K562 (cell line): ENCODE measurements around the gene NTRK3. TPM values are rescaled to one million over a fixed set of nuclear protein-coding genes. Genes with fewer than 3 reads are reported as not detected.

Experiments used
- ETV1 ChIP-seq: fragments of 450-650 bp; conservative IDR thresholded peaks from 2 replicates; pipeline ENCODE4 v1.6.1; 2016; ENCODE audit warnings: missing genetic modification characterization, control low read depth, low read depth, missing compliant biosample characterization
- FOXK2 ChIP-seq, 2 experiments: fragments of 450-650 bp; IDR thresholded peaks in 1 of 2; conservative IDR thresholded peaks in 1 of 2; 2 replicates each; pipeline ENCODE4 v1.6.1; 2016; ENCODE audit warnings: low read depth in 2 of 2, mild to moderate bottlenecking in 1 of 2
- MTA3 ChIP-seq: fragments of 450-650 bp; formaldehyde crosslinking; IDR thresholded peaks from 2 replicates; pipeline ENCODE4 v1.6.1; 2017; ENCODE audit warnings: mild to moderate bottlenecking, borderline replicate concordance
- PCBP2 ChIP-seq: fragments of 200-400 bp; formaldehyde crosslinking; IDR thresholded peaks from 2 replicates; pipeline ENCODE4 v1.6.1; 2018; ENCODE audit warnings: low read length, low read depth, mild to moderate bottlenecking, moderate library complexity; ENCODE audit not compliant: poor library complexity, severe bottlenecking
- ZNF436 ChIP-seq: fragments of 250-450, 450-650 bp; sonication (Bioruptor Pico); formaldehyde crosslinking; IDR thresholded peaks from 2 replicates; pipeline ENCODE4 v1.7.0; 2020; ENCODE audit warnings: mild to moderate bottlenecking
- polyA plus RNA-seq, 8 experiments: library from polyadenylated mRNA; depleted of rRNA in 4 of 8; stranded (reverse) in 5 of 8; unstranded in 3 of 8; fragments of >200 nt; fragmentation: Nextera tagmentation in 2 of 8; fragmentation: Illumina TruSeq in 1 of 8; extraction: Ambion mirVana in 2 of 8; extraction: Trizol in 1 of 8; gene quantifications; 2 replicates each; pipeline versions ENCODE4 v1.2.1 to v1.2.3, GENCODE V29; 2011 to 2014; ENCODE audit warnings: inconsistent platforms in 1 of 8, missing spikeins in 1 of 8
- total RNA-seq, 7 experiments: library from RNA; depleted of rRNA in 6 of 7; stranded (reverse); fragments of >200 nt in 6 of 7; fragmentation: Illumina TruSeq in 2 of 7; extraction: Trizol in 2 of 7; gene quantifications; 2 replicates each; pipeline versions ENCODE4 v1.2.1 to v1.2.3, GENCODE V29; 2011 to 2021; ENCODE audit warnings: low replicate concordance in 1 of 7
- TF ChIP-seq, protein P1 (sequence below): IDR thresholded peaks from 2 replicates; pipeline ENCODE4 v1.6.1; 2012; ENCODE audit warnings: low read depth, low read length, improper control_type of control experiment, borderline replicate concordance
- TF ChIP-seq, protein P2 (sequence below): fragments of 450-650 bp; IDR thresholded peaks from 2 replicates; pipeline ENCODE4 v1.6.1; 2016; ENCODE audit warnings: mild to moderate bottlenecking, moderate library complexity
- TF ChIP-seq, protein P3 (sequence below): fragments of 150-350 bp; conservative IDR thresholded peaks from 2 replicates; pipeline ENCODE4 v1.6.1; 2014; ENCODE audit warnings: low read length

NTRK3 gene
- total and polyA plus RNA-seq, 9 of the 15 experiments (the other 6 are each of a cell fraction or from before 2014, with no cell fraction given): 0.11 to 0.13 TPM; not detected in 7

DNA sequence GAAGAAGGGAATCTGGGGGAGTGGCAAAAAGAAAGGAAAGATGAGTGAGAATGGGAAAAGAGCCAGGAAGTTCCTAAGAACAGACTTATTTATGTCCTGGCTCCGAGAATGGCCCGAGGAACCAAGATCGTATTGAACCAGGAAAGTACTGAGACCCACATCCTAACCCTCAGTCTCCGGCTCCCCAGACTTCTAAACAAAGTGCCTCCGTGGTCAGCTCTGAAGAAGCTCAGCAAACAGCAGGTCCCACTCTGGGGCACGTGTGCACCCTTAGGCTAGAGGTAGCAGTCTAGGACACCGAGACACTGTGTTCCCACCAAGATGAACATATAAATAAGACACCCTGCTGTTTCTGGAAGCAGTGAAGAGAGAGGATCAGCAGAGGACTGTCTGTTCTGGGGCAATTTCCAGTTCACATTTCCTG, 307.4 kb downstream of the NTRK3 start (continued):
- no peak for TF ChIP-seq MTA3
- TF ChIP-seq FOXK2 (conservative IDR thresholded peaks at IDR 0.05 in 1 of 2, IDR thresholded peaks at IDR 0.05 in 1 of 2; ENCODE audit: low read depth in 2 of 2): no peak
- TF ChIP-seq, protein P1, sequence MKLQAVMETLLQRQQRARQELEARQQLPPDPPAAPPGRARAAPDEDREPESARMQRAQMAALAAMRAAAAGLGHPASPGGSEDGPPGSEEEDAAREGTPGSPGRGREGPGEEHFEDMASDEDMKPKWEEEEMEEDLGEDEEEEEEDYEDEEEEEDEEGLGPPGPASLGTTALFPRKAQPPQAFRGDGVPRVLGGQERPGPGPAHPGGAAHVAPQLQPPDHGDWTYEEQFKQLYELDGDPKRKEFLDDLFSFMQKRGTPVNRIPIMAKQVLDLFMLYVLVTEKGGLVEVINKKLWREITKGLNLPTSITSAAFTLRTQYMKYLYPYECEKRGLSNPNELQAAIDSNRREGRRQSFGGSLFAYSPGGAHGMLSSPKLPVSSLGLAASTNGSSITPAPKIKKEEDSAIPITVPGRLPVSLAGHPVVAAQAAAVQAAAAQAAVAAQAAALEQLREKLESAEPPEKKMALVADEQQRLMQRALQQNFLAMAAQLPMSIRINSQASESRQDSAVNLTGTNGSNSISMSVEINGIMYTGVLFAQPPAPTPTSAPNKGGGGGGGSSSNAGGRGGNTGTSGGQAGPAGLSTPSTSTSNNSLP: no peak
- no peak for TF ChIP-seq ETV1
- TF ChIP-seq, protein P2, sequence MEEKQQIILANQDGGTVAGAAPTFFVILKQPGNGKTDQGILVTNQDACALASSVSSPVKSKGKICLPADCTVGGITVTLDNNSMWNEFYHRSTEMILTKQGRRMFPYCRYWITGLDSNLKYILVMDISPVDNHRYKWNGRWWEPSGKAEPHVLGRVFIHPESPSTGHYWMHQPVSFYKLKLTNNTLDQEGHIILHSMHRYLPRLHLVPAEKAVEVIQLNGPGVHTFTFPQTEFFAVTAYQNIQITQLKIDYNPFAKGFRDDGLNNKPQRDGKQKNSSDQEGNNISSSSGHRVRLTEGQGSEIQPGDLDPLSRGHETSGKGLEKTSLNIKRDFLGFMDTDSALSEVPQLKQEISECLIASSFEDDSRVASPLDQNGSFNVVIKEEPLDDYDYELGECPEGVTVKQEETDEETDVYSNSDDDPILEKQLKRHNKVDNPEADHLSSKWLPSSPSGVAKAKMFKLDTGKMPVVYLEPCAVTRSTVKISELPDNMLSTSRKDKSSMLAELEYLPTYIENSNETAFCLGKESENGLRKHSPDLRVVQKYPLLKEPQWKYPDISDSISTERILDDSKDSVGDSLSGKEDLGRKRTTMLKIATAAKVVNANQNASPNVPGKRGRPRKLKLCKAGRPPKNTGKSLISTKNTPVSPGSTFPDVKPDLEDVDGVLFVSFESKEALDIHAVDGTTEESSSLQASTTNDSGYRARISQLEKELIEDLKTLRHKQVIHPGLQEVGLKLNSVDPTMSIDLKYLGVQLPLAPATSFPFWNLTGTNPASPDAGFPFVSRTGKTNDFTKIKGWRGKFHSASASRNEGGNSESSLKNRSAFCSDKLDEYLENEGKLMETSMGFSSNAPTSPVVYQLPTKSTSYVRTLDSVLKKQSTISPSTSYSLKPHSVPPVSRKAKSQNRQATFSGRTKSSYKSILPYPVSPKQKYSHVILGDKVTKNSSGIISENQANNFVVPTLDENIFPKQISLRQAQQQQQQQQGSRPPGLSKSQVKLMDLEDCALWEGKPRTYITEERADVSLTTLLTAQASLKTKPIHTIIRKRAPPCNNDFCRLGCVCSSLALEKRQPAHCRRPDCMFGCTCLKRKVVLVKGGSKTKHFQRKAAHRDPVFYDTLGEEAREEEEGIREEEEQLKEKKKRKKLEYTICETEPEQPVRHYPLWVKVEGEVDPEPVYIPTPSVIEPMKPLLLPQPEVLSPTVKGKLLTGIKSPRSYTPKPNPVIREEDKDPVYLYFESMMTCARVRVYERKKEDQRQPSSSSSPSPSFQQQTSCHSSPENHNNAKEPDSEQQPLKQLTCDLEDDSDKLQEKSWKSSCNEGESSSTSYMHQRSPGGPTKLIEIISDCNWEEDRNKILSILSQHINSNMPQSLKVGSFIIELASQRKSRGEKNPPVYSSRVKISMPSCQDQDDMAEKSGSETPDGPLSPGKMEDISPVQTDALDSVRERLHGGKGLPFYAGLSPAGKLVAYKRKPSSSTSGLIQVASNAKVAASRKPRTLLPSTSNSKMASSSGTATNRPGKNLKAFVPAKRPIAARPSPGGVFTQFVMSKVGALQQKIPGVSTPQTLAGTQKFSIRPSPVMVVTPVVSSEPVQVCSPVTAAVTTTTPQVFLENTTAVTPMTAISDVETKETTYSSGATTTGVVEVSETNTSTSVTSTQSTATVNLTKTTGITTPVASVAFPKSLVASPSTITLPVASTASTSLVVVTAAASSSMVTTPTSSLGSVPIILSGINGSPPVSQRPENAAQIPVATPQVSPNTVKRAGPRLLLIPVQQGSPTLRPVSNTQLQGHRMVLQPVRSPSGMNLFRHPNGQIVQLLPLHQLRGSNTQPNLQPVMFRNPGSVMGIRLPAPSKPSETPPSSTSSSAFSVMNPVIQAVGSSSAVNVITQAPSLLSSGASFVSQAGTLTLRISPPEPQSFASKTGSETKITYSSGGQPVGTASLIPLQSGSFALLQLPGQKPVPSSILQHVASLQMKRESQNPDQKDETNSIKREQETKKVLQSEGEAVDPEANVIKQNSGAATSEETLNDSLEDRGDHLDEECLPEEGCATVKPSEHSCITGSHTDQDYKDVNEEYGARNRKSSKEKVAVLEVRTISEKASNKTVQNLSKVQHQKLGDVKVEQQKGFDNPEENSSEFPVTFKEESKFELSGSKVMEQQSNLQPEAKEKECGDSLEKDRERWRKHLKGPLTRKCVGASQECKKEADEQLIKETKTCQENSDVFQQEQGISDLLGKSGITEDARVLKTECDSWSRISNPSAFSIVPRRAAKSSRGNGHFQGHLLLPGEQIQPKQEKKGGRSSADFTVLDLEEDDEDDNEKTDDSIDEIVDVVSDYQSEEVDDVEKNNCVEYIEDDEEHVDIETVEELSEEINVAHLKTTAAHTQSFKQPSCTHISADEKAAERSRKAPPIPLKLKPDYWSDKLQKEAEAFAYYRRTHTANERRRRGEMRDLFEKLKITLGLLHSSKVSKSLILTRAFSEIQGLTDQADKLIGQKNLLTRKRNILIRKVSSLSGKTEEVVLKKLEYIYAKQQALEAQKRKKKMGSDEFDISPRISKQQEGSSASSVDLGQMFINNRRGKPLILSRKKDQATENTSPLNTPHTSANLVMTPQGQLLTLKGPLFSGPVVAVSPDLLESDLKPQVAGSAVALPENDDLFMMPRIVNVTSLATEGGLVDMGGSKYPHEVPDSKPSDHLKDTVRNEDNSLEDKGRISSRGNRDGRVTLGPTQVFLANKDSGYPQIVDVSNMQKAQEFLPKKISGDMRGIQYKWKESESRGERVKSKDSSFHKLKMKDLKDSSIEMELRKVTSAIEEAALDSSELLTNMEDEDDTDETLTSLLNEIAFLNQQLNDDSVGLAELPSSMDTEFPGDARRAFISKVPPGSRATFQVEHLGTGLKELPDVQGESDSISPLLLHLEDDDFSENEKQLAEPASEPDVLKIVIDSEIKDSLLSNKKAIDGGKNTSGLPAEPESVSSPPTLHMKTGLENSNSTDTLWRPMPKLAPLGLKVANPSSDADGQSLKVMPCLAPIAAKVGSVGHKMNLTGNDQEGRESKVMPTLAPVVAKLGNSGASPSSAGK: no peak
- no peak for TF ChIP-seq ZNF436 (CRISPR knock-in tag)
- no peak for TF ChIP-seq PCBP2
- TF ChIP-seq, protein P3, sequence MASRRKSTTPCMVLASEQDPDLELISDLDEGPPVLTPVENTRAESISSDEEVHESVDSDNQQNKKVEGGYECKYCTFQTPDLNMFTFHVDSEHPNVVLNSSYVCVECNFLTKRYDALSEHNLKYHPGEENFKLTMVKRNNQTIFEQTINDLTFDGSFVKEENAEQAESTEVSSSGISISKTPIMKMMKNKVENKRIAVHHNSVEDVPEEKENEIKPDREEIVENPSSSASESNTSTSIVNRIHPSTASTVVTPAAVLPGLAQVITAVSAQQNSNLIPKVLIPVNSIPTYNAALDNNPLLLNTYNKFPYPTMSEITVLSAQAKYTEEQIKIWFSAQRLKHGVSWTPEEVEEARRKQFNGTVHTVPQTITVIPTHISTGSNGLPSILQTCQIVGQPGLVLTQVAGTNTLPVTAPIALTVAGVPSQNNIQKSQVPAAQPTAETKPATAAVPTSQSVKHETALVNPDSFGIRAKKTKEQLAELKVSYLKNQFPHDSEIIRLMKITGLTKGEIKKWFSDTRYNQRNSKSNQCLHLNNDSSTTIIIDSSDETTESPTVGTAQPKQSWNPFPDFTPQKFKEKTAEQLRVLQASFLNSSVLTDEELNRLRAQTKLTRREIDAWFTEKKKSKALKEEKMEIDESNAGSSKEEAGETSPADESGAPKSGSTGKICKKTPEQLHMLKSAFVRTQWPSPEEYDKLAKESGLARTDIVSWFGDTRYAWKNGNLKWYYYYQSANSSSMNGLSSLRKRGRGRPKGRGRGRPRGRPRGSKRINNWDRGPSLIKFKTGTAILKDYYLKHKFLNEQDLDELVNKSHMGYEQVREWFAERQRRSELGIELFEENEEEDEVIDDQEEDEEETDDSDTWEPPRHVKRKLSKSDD: no peak
